ENCODE data around the gene CLDN6.

CLDN6 gene

GRCh38 chr16:2986623-2987188 lies 31.3 kb downstream of the CLDN6 start:
- no peak for DNase-seq

- DNase-seq: no peak
These were observed 32.1 kb downstream of the CLDN6 start for GRCh38 chr16:2985893-2986355.

GRCh38 chr16:2985462-2985861 lies 32.5 kb downstream of the CLDN6 start:
- DNase-seq: no peak

GRCh38 chr16:2983706-2984136 lies 34.3 kb downstream of the CLDN6 start:
- DNase-seq: peak; percentile 74 to 78

GRCh38 chr16:2982402-2982801 lies 35.6 kb downstream of the CLDN6 start:
- DNase-seq: no peak

- no peak for DNase-seq
These were observed 36.1 kb downstream of the CLDN6 start for GRCh38 chr16:2981899-2982250.

GRCh38 chr16:2981177-2981898 lies 36.6 kb downstream of the CLDN6 start:
- no peak for DNase-seq

GRCh38 chr16:2980227-2981176 lies 37.5 kb downstream of the CLDN6 start, which contains the start of gene PKMYT1:
Gene PKMYT1 (minus strand): TSS chr16:2980446. CDS start chr16:2979657, 789 bp downstream.
- DNase-seq: peak; percentile 93 to 95

GRCh38 chr16:2979669-2980226 lies 38.2 kb downstream of the CLDN6 start:
- DNase-seq: peak; percentile 59 to 79

- no peak for DNase-seq
These were observed 40.5 kb downstream of the CLDN6 start for GRCh38 chr16:2977440-2977839.

- DNase-seq: no peak
These were observed 41.3 kb downstream of the CLDN6 start for GRCh38 chr16:2976673-2977072.

- no peak for DNase-seq
These were observed 41.8 kb downstream of the CLDN6 start for GRCh38 chr16:2976201-2976600.

- no peak for DNase-seq
These were observed 42.7 kb downstream of the CLDN6 start for GRCh38 chr16:2975161-2975795.

GRCh38 chr16:2974319-2975056 lies 43.5 kb downstream of the CLDN6 start:
- no peak for DNase-seq

GRCh38 chr16:2973605-2974318 lies 44.2 kb downstream of the CLDN6 start:
- no peak for DNase-seq

- no peak for DNase-seq
These were observed 44.9 kb downstream of the CLDN6 start for GRCh38 chr16:2973093-2973492.

GRCh38 chr16:2971985-2972784 lies 45.8 kb downstream of the CLDN6 start:
- no peak for DNase-seq

- DNase-seq: no peak
These were observed 46.6 kb downstream of the CLDN6 start for GRCh38 chr16:2971134-2971984.

GRCh38 chr16:2970563-2970962 lies 47.4 kb downstream of the CLDN6 start:
- DNase-seq: no peak

Measured in inflammatory macrophage (primary cell).